RWPE2 (cell line): ENCODE data around the gene DIP2B.

Source experiments
- ATAC-seq: fragments of 200-7000 bp; cut with Tn5 transposase; 3 replicates; pipeline ENCODE4 v1.9.1; 2021; ENCODE audit warnings: low read depth
- DNase-seq: peaks from one replicate; pipeline ENCODE4 v3.0.0-alpha.2; 2020; ENCODE audit warnings: low spot score
- H3K27ac ChIP-seq: fragments of 450-650 bp; 2 replicates; pipeline ENCODE4 v1.5.1; 2017; ENCODE audit warnings: mild to moderate bottlenecking; ENCODE audit not compliant: poor library complexity, severe bottlenecking
- H3K27me3 ChIP-seq: fragments of 250-450 bp; sonication (Bioruptor Pico); 2 replicates; pipeline ENCODE4 v1.5.1; 2021; ENCODE audit warnings: mild to moderate bottlenecking, moderate library complexity; ENCODE audit not compliant: insufficient read depth, poor library complexity, severe bottlenecking
- H3K36me3 ChIP-seq: fragments of 250-450 bp; sonication (Bioruptor Pico); 2 replicates; pipeline ENCODE4 v1.5.1; 2020; ENCODE audit warnings: low read depth, mild to moderate bottlenecking, moderate library complexity
- H3K4me1 ChIP-seq: fragments of 250-450 bp; sonication (Bioruptor Pico); 2 replicates; pipeline ENCODE4 v1.5.1; 2021; ENCODE audit warnings: mild to moderate bottlenecking, moderate library complexity; ENCODE audit not compliant: insufficient read depth, poor library complexity, severe bottlenecking
- H3K4me3 ChIP-seq: fragments of 250-450 bp; sonication (Bioruptor Pico); 2 replicates; pipeline ENCODE4 v1.5.1; 2021; ENCODE audit warnings: mild to moderate bottlenecking, moderate library complexity; ENCODE audit not compliant: severe bottlenecking
- H3K9me3 ChIP-seq: fragments of 250-450 bp; sonication (Bioruptor Pico); 2 replicates; pipeline ENCODE4 v1.5.1; 2021; ENCODE audit warnings: mild to moderate bottlenecking, moderate library complexity; ENCODE audit not compliant: severe bottlenecking
- CTCF ChIP-seq: fragments of 450-650 bp; IDR thresholded peaks from one replicate; pipeline ENCODE4 v1.5.1; 2017; ENCODE audit warnings: mild to moderate bottlenecking, moderate library complexity; ENCODE audit not compliant: poor library complexity, severe bottlenecking

Gene DIP2B

GRCh38 chr12:50747817-50748216, 243.0 kb downstream of the DIP2B start:
- no peak for ATAC-seq
- Histone ChIP-seq H3K4me3 (no peak overlapping the region), H3K36me3 (peaks cover 53% of the 10 kb centered on the region), H3K27ac (no peak overlapping the region), H3K9me3 (no peaks in the 10 kb centered on the region), H3K27me3 (no peaks in the 10 kb centered on the region), H3K4me1 (no peaks in the 10 kb centered on the region)
- no peak for TF ChIP-seq CTCF
- DNase-seq = no peak

GRCh38 chr12:50749459-50749882, 244.7 kb downstream of the DIP2B start:
- Histone ChIP-seq H3K27me3 (no peaks in the 10 kb centered on the region), H3K4me1 (no peaks in the 10 kb centered on the region), H3K9me3 (no peaks in the 10 kb centered on the region), H3K4me3 (no peak overlapping the region), H3K36me3 (peaks cover 37% of the 10 kb centered on the region), H3K27ac (no peak overlapping the region)
- TF ChIP-seq CTCF = no peak
- DNase-seq (no peak), ATAC-seq (no peak)

DNA sequence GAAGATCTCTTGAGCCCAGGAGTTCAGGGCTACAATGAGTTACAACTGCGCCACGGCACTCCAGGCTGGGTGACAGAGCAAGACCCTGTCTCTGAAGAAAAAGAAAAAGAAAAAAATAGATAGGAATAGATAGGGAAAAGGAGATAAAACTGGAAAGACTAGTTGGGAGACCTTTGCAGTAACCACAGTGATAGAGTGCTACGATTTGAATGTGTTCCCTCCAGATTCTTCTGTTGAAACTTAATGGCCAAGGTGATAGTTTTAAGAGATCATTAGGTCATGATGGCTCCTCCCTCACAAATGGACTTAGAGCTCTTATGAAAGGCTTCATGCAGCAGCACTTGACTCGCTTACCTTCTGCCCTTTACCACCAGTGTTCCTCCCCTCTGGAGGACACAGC, 245.6 kb downstream of the DIP2B start:
- no peak overlapping the region for H3K4me3 ChIP-seq
- ATAC-seq = no peak

DNA sequence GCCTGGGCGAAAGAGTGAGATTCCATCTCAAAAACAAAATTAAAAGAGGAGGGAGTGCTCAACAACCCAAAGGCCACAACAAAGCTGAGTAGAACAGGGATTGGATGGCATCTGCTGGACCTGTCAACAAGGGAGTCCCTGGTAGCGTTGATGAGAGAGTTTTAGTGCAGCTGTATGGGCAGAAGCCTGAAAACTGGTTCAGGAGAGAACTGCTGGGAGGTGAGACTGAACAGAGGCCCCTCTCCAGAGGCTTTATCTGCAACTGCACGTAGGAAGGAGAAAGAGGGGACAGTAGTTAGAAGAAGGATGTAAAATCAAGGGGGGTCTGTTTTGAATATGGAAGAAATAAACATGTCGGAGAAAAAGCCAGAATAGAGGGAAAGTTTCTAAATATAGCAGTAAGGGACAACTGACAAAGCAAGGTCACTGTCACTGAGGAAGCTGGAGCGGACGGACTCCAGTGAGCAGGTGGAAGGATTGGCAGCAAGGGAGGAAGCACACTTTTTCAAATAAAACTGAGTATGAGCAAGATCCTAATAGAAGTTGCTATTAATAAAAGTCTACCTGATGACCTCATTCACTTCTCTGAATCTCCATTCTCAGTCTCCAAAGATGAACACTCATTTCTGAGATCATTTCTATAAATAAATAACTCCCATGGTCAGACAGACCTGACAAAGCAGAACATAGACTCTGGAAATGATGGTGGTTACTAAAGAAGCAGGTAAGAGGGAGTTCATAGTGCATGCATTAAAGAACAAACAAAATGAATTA, 247.3 kb downstream of the DIP2B start:
- Histone ChIP-seq H3K4me3 (no peak overlapping the region), H3K27ac (no peak overlapping the region), H3K9me3 (peaks cover 2% of the 10 kb centered on the region), H3K27me3 (no peaks in the 10 kb centered on the region), H3K36me3 (peaks cover 11% of the 10 kb centered on the region), H3K4me1 (no peaks in the 10 kb centered on the region)
- DNase-seq (no peak), ATAC-seq (no peak)
- TF ChIP-seq CTCF = no peak

More for the DNA sequence above, 245.6 kb downstream of the DIP2B start:
- no peak for DNase-seq
- Histone ChIP-seq H3K36me3 (peaks cover 28% of the 10 kb centered on the region), H3K4me1 (no peaks in the 10 kb centered on the region), H3K27ac (no peak overlapping the region), H3K27me3 (no peaks in the 10 kb centered on the region), H3K9me3 (no peaks in the 10 kb centered on the region)
- TF ChIP-seq CTCF = no peak

- no peak overlapping the region for H3K4me3 ChIP-seq
- H3K36me3 ChIP-seq = no peaks in the 10 kb centered on the region
- peaks cover 2% of the 10 kb centered on the region for H3K9me3 ChIP-seq
- H3K27ac ChIP-seq = no peak overlapping the region
- no peaks in the 10 kb centered on the region for H3K4me1 ChIP-seq
- DNase-seq = no peak
- H3K27me3 ChIP-seq = no peaks in the 10 kb centered on the region
- TF ChIP-seq CTCF = no peak
- ATAC-seq = no peak
These were observed 248.5 kb downstream of the DIP2B start for GRCh38 chr12:50753232-50753769.
